ENCODE results near the gene ANKDD1A. TPM values are rescaled to one million over a fixed set of nuclear protein-coding genes. Genes with fewer than 3 reads are reported as not detected.

ANKDD1A gene
- total and polyA plus RNA-seq, 2 experiments from 2014 or later: 6.7 to 9.3 TPM

DNA sequence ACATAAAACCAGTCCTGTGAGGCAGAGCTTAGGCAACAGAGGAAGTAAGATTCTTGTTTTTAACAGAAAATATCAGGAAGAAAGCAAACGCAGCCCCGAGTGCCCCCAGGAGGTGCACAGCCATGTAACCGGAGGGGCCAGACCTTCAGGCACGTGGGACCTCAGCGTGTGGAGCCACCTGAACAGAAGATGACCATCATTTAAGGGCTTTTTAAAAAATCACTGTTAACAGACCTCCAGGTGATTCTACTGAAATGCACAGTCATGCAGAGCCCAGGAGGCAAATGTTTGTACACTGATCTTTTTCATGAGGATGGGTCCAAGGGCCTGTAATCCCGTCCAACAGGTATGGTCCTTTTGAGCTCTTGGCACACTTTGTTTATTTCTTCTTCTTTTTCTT is 39.2 kb downstream of the ANKDD1A start (continued):
- TF ChIP-seq, protein P1, sequence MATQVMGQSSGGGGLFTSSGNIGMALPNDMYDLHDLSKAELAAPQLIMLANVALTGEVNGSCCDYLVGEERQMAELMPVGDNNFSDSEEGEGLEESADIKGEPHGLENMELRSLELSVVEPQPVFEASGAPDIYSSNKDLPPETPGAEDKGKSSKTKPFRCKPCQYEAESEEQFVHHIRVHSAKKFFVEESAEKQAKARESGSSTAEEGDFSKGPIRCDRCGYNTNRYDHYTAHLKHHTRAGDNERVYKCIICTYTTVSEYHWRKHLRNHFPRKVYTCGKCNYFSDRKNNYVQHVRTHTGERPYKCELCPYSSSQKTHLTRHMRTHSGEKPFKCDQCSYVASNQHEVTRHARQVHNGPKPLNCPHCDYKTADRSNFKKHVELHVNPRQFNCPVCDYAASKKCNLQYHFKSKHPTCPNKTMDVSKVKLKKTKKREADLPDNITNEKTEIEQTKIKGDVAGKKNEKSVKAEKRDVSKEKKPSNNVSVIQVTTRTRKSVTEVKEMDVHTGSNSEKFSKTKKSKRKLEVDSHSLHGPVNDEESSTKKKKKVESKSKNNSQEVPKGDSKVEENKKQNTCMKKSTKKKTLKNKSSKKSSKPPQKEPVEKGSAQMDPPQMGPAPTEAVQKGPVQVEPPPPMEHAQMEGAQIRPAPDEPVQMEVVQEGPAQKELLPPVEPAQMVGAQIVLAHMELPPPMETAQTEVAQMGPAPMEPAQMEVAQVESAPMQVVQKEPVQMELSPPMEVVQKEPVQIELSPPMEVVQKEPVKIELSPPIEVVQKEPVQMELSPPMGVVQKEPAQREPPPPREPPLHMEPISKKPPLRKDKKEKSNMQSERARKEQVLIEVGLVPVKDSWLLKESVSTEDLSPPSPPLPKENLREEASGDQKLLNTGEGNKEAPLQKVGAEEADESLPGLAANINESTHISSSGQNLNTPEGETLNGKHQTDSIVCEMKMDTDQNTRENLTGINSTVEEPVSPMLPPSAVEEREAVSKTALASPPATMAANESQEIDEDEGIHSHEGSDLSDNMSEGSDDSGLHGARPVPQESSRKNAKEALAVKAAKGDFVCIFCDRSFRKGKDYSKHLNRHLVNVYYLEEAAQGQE (IDR thresholded peaks at IDR 0.05; ENCODE audit: unreplicated experiment): no peak
- TF ChIP-seq STAT1 (IDR thresholded peaks at IDR 0.05; ENCODE audit: unreplicated experiment): no peak
- TF ChIP-seq EZH2phosphoT487 (IDR thresholded peaks at IDR 0.05; ENCODE audit: unreplicated experiment): no peak

DNA sequence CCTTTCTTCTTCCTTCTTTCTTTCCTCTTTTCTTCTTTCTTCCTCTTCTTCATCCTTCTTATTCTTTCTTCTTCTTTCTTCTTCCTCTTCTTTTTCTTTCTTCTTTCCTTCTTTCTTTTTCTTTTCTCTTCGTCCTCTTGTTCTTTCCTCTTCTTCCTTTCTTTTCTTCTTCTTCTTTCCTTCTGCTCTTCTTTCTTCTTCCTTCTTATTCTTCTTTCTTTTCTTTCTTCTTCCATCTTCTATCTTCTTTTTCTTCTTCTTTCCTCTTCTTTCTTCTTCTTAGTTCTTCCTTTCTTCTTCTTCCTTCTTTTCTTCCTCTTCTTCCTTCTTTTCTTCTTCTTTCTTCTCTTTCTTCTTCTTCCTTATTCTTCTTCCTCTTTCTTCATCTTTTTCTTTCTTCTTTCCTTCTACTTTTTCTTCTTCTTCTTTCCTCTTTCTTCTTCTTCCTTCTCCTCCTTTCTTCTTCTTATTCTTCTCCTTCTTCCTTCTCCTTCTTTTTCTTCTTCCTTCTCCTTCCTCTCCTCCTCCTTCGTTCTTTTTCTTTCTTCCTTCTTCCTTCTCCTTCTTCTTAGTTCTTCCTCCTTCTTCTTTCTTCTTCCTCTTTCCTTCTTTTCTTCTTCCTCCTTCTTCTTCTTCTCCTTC is 40.2 kb downstream of the ANKDD1A start:
- Histone ChIP-seq H3K27ac (ENCODE audit: low read depth) (no peak overlapping the region), H3K36me3 (ENCODE audit: insufficient read depth) (peaks cover 11% of the 10 kb centered on the region; the same call in 1 of the 2 replicates), H3K4me1 (ENCODE audit: insufficient read depth) (no peaks in the 10 kb centered on the region), H3K4me2 (no peak overlapping the region), H4K20me1 (replicated peaks; ENCODE audit: insufficient read depth) (no peaks in the 10 kb centered on the region), H2AFZ (no peak overlapping the region), H3K27me3 (ENCODE audit: insufficient read depth) (no peaks in the 10 kb centered on the region), H3K4me3 (no peak overlapping the region), H3K79me2 (replicated peaks; ENCODE audit: insufficient read depth) (no peaks in the 10 kb centered on the region), H3F3A (replicated peaks; ENCODE audit: low read depth) (0 out of 2 replicates have a peak, but pooled peaks cover 4% of the 10 kb centered on the region), H3K9me2 (ENCODE audit: insufficient read depth) (peaks cover 4% of the 10 kb centered on the region; the same call in 1 of the 2 replicates)
- ATAC-seq: no peak
- peaks cover 51% of the 10 kb centered on the region for H3K36me3 Mint-ChIP-seq (ENCODE audit: low read depth)
- TF ChIP-seq, protein P1 (IDR thresholded peaks at IDR 0.05; ENCODE audit: unreplicated experiment): no peak
- TF ChIP-seq NANOG (IDR thresholded peaks at IDR 0.05; ENCODE audit: borderline replicate concordance) (no peak), ZNF114 (CRISPR knock-in tag; IDR thresholded peaks at IDR 0.05) (no peak), JUNB (IDR thresholded peaks at IDR 0.05; ENCODE audit: unreplicated experiment) (no peak), EZH2phosphoT487 (IDR thresholded peaks at IDR 0.05; ENCODE audit: unreplicated experiment) (no peak), EZH2 (IDR thresholded peaks at IDR 0.05; ENCODE audit: low read depth, unreplicated experiment) (no peak), STAT1 (IDR thresholded peaks at IDR 0.05; ENCODE audit: unreplicated experiment) (no peak)
- TF ChIP-seq, protein P2, sequence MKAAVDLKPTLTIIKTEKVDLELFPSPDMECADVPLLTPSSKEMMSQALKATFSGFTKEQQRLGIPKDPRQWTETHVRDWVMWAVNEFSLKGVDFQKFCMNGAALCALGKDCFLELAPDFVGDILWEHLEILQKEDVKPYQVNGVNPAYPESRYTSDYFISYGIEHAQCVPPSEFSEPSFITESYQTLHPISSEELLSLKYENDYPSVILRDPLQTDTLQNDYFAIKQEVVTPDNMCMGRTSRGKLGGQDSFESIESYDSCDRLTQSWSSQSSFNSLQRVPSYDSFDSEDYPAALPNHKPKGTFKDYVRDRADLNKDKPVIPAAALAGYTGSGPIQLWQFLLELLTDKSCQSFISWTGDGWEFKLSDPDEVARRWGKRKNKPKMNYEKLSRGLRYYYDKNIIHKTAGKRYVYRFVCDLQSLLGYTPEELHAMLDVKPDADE (IDR thresholded peaks at IDR 0.05): no peak
- TF ChIP-seq, protein P3, sequence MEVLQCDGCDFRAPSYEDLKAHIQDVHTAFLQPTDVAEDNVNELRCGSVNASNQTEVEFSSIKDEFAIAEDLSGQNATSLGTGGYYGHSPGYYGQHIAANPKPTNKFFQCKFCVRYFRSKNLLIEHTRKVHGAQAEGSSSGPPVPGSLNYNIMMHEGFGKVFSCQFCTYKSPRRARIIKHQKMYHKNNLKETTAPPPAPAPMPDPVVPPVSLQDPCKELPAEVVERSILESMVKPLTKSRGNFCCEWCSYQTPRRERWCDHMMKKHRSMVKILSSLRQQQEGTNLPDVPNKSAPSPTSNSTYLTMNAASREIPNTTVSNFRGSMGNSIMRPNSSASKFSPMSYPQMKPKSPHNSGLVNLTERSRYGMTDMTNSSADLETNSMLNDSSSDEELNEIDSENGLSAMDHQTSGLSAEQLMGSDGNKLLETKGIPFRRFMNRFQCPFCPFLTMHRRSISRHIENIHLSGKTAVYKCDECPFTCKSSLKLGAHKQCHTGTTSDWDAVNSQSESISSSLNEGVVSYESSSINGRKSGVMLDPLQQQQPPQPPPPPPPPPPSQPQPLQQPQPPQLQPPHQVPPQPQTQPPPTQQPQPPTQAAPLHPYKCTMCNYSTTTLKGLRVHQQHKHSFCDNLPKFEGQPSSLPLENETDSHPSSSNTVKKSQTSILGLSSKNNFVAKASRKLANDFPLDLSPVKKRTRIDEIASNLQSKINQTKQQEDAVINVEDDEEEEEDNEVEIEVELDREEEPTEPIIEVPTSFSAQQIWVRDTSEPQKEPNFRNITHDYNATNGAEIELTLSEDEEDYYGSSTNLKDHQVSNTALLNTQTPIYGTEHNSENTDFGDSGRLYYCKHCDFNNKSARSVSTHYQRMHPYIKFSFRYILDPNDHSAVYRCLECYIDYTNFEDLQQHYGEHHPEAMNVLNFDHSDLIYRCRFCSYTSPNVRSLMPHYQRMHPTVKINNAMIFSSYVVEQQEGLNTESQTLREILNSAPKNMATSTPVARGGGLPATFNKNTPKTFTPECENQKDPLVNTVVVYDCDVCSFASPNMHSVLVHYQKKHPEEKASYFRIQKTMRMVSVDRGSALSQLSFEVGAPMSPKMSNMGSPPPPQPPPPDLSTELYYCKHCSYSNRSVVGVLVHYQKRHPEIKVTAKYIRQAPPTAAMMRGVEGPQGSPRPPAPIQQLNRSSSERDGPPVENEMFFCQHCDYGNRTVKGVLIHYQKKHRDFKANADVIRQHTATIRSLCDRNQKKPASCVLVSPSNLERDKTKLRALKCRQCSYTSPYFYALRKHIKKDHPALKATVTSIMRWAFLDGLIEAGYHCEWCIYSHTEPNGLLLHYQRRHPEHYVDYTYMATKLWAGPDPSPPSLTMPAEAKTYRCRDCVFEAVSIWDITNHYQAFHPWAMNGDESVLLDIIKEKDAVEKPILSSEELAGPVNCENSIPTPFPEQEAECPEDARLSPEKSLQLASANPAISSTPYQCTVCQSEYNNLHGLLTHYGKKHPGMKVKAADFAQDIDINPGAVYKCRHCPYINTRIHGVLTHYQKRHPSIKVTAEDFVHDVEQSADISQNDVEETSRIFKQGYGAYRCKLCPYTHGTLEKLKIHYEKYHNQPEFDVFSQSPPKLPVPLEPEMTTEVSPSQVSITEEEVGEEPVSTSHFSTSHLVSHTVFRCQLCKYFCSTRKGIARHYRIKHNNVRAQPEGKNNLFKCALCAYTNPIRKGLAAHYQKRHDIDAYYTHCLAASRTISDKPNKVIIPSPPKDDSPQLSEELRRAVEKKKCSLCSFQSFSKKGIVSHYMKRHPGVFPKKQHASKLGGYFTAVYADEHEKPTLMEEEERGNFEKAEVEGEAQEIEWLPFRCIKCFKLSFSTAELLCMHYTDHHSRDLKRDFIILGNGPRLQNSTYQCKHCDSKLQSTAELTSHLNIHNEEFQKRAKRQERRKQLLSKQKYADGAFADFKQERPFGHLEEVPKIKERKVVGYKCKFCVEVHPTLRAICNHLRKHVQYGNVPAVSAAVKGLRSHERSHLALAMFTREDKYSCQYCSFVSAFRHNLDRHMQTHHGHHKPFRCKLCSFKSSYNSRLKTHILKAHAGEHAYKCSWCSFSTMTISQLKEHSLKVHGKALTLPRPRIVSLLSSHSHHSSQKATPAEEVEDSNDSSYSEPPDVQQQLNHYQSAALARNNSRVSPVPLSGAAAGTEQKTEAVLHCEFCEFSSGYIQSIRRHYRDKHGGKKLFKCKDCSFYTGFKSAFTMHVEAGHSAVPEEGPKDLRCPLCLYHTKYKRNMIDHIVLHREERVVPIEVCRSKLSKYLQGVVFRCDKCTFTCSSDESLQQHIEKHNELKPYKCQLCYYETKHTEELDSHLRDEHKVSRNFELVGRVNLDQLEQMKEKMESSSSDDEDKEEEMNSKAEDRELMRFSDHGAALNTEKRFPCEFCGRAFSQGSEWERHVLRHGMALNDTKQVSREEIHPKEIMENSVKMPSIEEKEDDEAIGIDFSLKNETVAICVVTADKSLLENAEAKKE (CRISPR knock-in tag; IDR thresholded peaks at IDR 0.05): no peak
- DNase-seq (ENCODE audit: low spot score): no peak
- peaks cover 22% of the 10 kb centered on the region for H3K27me3 Mint-ChIP-seq (ENCODE audit: insufficient read depth, low read depth, poor library complexity)
- H3K4me1 Mint-ChIP-seq: peaks cover 2% of the 10 kb centered on the region; the same call in 1 of the 3 replicates
- H3K27ac Mint-ChIP-seq: no peak overlapping the region
- H3K9me3 Mint-ChIP-seq: peaks cover 45% of the 10 kb centered on the region
- H3K4me3 Mint-ChIP-seq: no peak overlapping the region; the same call in 2 of the 3 replicates

All from GM23338 (cell line).